GM21360 (cell line): ENCODE data around the gene TRAK1.

Experiments
- ATAC-seq: cut with Tn5 transposase; IDR thresholded peaks from one replicate; pipeline ENCODE4 v1.9.1; 2021; ENCODE audit warnings: mild to moderate bottlenecking, moderate library complexity; ENCODE audit not compliant: unreplicated experiment

The TRAK1 gene

DNA sequence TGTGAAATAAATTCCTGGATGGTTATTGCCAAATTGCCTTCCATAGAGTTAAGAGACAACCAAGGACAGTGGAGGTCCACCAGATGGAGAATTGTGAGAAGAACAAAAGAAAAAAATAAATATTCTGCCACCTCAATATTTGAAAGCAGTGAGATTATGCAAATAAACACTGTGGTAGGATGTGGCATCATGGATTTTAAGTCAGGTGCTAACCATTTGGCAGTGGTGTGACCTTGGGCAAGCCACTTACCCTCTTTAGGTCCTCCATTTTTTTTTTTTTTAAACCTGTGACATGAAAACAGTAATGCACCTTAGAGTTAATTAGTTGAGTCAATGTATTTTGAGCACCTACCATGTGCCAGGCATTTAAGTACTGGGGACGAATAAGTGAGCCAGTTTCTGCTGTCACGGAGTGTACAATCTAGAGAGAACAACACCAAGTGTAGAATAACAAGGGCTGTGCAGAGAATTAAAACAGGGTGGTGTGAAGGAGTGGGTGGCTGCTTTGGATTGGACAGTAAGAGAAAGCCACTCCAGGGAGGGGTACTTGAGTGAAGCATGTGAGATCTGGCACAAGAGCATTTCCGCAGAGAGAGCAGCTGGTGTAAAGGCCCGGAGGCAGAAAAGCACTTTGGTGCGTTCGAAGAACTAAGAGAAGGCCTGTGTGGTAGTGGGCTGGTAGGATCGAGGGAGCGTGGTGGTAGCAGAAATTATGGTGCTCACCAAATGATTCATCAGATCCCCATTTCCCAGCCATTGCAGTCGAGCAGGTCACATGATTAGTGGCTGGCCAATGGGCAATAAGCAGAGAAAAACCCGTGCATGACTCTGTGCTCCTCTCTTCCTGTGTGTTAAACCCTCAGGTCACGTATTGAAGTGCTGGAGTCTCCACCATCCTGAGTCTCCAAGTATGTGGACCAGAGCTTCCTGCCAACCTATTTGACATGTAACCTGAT lies 135.6 kb downstream of the TRAK1 start:
- ATAC-seq: no peak

DNA sequence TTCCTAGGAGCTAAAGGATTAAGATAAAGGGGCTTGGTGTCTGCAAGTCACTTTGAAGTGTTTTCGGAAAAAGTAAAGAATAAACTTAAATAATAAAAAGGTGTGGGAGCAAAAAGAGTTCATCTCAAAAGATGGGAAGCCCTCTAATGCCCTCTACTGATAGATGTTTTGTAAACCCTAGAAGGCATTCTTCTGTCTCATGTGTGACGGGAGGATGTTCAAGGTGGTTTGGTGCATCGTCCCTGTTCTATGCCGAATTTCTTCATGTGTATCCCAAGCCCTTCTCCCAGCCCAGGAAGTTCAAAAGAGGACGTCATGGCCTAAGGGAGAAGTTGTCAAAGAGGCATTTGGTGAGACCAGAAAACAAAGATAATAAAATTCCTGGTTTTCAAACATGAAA lies 137.6 kb downstream of the TRAK1 start:
- ATAC-seq: no peak

- no peak for ATAC-seq
Measured at GRCh38 chr3:42229266-42229941, 138.2 kb downstream of the TRAK1 start.

DNA sequence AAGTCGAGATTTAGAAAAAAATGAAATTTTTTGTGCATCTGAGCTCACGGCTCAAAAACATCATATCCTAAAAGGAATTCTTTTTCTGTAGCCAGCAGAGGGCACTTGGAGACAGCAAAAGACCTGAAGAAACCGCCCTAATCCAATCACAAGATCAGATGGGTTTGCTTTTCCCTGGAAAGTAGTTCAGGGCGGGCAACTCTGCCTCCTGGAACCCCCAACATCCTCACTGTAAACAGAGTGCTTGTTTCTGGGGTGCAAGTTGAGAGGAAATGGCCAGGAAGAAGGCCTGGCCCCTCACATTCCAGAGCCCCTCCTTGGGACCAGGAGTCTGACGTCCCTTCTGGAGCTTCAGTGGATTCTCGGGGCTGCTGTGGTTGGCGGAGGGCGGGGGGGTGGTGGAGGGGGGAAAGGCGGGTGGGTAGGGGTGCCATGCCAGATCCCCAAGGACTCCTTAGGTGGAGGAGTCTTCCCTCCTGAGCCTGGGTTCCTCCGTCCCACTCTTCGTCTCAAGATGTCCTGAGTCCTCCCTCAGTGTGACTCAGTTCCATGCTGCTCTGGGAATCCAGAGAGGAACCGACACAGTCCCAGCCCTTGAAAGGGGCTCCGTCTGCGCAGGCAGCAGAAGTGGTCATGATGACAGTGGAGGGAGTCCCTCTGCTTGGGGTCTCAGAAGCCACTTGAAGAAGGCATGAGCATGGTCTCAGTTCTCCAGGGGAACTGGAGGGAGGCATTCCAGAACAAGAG lies 139.0 kb downstream of the TRAK1 start:
- no peak for ATAC-seq

DNA sequence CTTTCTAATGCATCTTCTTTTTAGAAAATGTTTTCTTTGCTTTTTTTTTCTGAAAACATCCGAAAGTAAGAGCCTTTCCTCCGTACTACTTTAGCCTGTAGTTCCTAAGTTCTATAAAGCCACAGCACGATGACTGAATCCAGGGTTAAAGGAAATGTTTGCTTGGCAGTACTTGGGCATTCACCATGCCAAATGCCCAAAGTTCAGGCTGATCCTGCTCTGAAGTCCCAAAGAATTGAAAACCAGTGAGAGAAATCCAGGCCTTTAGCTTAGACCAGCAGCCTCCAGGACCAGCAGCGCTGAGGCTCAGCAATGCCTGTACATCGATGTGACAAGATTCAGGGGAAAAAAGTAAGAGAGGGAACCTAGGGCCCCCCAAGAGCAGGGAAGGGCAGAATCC lies 139.7 kb downstream of the TRAK1 start:
- no peak for ATAC-seq

GRCh38 chr3:42235532-42235931 lies 144.4 kb downstream of the TRAK1 start:
- no peak for ATAC-seq

- no peak for ATAC-seq
Measured at GRCh38 chr3:42236611-42237010, 145.5 kb downstream of the TRAK1 start.

DNA sequence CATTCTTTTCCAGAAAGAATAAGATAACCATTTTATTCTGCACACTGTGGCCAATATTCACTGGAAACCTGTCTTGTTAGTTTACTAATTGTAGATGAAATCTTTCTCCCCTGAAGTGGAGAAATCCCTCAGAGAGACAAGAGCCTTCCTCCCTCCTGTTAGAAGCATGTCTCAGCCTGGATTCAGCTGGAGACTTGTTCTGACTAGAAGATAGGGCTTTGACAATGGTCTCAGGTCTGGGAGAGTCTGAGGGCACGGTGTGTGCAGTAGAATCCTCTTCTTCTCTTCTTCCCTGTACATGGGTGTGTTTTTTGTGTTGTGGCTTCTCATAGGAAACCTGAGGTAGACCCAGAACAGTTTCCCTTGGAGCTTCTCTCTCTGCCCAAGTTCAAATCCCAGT lies 154.9 kb downstream of the TRAK1 start:
- ATAC-seq: no peak

- no peak for ATAC-seq
Measured at GRCh38 chr3:42247576-42248027, 156.4 kb downstream of the TRAK1 start.

DNA sequence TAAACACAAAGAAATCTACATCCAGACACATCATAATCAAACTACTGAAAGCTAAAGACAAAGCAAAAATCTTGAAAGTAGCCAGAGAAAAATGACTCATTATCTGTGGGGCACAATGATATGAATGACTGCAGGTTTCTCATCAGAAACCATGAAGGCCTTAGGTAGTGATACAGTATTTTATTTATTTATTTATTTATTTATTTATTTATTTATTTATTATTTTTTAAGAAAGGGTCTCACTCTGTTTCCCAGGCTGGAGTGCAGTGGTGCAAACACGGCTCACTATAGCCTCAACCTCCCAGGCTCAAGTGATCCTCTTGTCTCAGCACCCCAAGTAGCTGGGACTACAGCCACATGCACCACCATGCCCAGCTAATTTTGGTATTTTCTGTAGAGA lies 159.6 kb downstream of the TRAK1 start:
- no peak for ATAC-seq

GRCh38 chr3:42254566-42254965 lies 163.4 kb downstream of the TRAK1 start:
- no peak for ATAC-seq

- no peak for ATAC-seq
Measured at GRCh38 chr3:42256135-42256819, 165.1 kb downstream of the TRAK1 start.

DNA sequence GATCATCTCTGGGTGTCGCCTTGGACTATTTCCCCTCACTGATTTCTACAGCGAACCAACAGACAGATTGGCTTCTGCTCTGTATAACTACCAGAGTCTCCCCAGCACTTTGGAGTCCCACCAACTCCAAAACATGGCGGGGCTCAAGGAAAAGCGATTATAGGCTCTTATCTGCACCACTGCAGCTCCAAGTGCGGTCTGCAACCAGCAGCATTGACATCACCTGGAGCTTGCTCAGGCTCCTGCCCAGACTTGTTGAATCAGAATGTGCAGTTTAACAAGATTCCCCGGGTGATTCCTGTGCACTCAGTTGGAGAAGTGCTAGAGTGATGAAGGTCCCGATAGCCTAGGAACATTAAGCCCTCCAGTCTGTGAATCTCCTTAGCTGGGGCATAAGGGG lies 165.8 kb downstream of the TRAK1 start:
- ATAC-seq: no peak

DNA sequence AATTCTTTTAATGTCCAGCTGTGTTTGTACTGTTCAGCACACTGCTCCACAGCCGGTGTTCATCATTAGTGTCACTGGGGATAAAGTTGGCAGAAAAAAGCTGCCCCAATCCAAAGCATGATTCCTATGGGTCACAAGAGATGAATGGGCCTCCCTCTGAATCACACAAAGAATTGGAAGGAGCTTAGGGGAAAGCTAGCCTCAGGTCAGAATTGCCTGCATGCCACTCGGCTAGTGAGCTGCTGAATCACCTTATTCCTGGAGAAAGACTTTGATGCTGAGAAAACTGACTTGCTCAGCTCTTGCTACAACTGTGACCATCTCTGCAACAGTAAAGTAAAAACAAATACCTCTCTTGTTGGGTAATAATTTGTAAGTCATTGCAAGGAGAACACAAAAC lies 171.4 kb downstream of the TRAK1 start:
- ATAC-seq: no peak

DNA sequence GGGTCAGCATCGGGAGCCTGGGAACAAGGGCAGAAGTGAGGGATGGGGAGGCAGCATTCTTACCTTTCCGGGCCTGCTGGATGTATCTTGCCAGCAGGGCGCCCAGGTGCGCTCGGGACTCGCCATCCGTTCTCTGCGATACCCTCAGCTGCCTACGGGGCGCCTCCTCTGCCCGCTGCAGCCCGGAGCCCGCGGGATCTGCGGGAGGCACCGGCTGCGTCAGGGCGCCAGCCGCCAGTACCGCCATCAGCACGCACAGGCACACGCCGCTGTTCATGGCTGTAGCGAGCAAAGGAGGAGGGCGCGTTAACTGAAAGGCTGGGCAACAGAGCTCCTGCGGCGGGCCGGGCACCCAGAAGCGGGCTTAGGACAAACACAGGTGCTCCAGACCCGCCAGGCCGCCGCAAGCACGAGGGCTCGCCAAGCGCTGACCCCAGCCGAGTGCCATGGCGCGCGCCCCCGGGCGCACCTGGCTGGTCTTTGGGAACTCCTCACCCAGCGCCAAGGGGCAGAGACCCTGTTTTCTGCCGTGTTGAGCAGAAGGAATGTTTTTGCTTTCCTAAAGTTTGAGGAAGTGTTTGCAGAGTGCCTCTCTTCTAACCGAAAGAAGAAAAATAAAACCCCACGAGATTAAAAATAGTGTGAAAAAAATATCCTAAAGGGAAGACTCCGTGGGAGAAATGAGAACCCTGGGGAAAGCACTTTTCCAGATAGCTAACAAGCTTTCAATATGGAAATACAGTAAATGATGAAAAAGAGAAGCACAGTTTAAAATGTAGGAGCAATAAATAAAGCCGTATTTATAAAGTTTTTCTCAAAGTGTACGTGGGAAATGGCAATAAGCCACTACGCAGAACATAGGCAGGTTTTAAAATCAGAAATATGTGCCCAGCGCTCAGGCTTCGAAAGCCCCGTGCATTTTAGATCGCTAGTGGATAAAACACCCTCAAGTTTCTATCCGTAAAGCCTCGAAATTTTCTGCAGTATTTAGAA lies 172.5 kb downstream of the TRAK1 start:
- no peak for ATAC-seq

DNA sequence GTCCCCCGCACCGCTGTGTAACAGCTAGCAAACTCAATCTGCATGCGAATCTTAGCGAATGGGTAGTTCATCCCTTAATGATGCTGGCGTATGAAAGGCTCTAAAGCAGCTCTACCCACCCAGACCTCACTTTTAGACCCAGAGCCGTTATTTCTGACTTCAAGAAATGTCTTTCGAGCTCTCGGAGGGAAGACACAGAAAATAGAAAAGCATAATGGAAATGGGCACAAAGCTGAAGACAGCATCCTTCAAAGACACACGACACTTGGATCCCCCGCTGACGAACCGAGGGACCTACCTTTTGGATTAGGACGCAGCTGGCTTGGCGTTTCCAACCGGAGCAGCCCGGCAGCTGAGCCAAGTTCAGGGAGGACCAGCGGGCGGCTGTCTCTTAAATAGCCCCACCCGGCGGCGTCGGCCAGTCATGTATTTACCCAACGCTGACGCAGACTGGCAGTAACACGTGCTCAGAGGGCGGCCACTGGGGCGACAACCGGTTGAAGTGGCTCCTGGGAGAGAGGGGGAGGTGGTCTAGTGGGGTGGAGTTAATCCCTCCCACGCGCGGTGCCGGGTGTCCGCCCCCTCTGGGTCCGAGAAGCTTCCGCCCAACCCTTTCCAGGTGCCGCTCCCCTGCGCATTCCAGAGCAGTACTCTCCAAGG lies 173.4 kb downstream of the TRAK1 start:
- ATAC-seq: no peak

DNA sequence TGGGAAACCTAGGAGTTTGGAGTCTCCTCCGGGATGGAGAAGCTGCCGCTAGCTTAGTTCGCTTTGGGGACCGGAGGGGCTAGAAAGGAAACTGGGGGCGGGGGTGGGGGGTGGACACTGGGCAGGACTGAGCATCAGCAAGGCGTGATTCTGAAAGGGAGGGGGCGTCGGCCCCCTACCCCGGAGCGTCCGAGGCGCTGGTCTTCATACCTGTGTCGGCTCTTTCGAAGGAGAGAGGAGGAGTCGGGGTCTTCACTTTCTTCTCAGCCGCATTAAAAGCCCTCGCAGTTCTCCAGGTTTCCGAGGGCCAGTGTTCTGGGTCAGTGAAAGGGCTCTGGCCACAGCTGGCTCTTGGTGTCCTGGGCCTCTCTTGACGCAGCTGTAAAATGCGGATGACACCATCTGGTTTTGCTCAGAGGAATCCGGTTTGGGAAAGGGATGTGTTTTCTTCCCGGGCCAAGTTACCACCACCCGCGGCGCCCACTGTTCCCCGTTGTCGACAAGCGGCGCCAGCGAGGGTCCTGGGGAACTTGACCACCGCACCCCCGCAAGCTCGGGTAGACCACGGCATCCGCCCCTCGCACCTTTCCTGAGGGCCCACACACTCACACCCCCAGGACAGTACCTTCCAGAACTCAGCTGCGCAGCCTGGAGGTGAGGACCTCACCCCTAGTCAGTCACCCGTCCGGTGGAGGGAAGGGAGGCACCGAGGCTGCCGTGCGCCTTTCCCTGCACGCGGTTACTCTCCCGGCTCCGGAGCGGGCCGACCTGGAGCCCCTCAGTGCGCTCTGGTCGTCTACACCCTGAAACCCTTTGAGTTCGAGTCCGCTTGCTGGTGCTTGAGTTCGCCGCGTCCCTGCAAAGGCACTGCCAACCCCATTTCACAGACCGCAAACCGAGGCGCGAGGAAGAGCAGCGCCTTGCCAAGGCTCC lies 174.2 kb downstream of the TRAK1 start:
- no peak for ATAC-seq

- ATAC-seq: no peak
Measured at GRCh38 chr3:42266085-42266484, 174.9 kb downstream of the TRAK1 start, which contains the start of gene CCK. Gene CCK, minus strand, starts transcription at chr3:42266185. Its CDS starts 2,555 bp downstream, at chr3:42263630.
